Nephron progenitor cell (in vitro differentiated cells): Measurements from ENCODE around the gene HSPH1.
A peak's percentile ranks its signal among the peaks of the same experiment; 100 is the strongest.

Experiments
- DNase-seq: peaks from one replicate; pipeline ENCODE4 v3.0.0; 2021
- H3K27ac Mint-ChIP-seq: 2 replicates; pipeline ENCODE4 v1.8.0; 2021; ENCODE audit warnings: mild to moderate bottlenecking, moderate library complexity, mixed read lengths
- H3K27me3 Mint-ChIP-seq: 2 replicates; pipeline ENCODE4 v1.8.0; 2021; ENCODE audit warnings: mild to moderate bottlenecking, low read depth, mixed read lengths; ENCODE audit not compliant: poor library complexity
- H3K36me3 Mint-ChIP-seq: 2 replicates; pipeline ENCODE4 v1.8.0; 2021; ENCODE audit warnings: low read depth, mixed read lengths
- H3K4me1 Mint-ChIP-seq: 2 replicates; pipeline ENCODE4 v1.8.0; 2021; ENCODE audit warnings: mixed read lengths
- H3K4me3 Mint-ChIP-seq: 2 replicates; pipeline ENCODE4 v1.8.0; 2021; ENCODE audit warnings: mild to moderate bottlenecking, moderate library complexity, mixed read lengths
- H3K9me3 Mint-ChIP-seq: 2 replicates; pipeline ENCODE4 v1.8.0; 2021; ENCODE audit warnings: mild to moderate bottlenecking, moderate library complexity, mixed read lengths
- TF ChIP-seq, protein P1 (sequence below): fragments of 200-600 bp; sonication (generic); IDR thresholded peaks from 2 replicates; pipeline ENCODE4 v1.5.0; 2021; ENCODE audit warnings: antibody characterized with exemption

HSPH1 gene

DNA sequence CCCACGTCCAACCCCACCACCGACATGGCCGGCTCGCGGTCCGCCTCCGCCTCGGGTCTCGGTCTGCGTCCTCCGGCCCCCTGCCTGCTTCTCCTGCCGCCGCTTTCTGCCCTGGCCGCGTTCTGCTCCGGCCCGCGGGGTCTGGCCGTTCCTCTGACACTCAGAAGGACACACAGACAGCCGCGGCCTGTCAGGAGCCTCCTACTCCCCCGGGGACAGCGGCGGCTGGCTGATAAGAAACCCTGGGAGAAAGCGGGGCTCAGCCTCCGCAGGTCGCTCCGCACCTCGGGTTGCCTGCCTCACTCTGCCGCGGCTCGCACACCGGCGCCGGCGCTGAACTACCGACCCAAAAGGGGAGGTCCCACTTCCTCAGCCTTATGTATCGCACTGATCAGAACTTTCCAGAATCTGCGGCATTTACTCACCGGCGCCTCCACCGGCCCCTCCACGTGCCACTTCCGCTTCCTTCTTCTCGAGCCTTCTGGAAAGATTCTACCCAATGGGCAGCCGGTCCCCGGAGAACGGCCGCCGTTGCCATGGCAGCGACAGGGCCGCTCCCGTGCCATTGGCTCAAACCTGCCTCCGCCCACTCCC is at the start of gene HSPH1:
Gene HSPH1 (minus strand): TSS at position 348 of the 594 bp plus-strand sequence. CDS start 322 bp downstream, at position 26.
- Mint-ChIP-seq H3K27ac (peak within 1 kb of the TSS; percentile 99), H3K9me3 (no peaks in the 10 kb centered on the region), H3K4me1 (peaks cover 46% of the 10 kb centered on the region), H3K36me3 (peaks cover 22% of the 10 kb centered on the region), H3K4me3 (peak within 1 kb of the TSS; percentile 94), H3K27me3 (no peaks in the 10 kb centered on the region)
- TF ChIP-seq, protein P1, sequence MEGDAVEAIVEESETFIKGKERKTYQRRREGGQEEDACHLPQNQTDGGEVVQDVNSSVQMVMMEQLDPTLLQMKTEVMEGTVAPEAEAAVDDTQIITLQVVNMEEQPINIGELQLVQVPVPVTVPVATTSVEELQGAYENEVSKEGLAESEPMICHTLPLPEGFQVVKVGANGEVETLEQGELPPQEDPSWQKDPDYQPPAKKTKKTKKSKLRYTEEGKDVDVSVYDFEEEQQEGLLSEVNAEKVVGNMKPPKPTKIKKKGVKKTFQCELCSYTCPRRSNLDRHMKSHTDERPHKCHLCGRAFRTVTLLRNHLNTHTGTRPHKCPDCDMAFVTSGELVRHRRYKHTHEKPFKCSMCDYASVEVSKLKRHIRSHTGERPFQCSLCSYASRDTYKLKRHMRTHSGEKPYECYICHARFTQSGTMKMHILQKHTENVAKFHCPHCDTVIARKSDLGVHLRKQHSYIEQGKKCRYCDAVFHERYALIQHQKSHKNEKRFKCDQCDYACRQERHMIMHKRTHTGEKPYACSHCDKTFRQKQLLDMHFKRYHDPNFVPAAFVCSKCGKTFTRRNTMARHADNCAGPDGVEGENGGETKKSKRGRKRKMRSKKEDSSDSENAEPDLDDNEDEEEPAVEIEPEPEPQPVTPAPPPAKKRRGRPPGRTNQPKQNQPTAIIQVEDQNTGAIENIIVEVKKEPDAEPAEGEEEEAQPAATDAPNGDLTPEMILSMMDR: no peak
- peak; percentile 97 for DNase-seq

DNA sequence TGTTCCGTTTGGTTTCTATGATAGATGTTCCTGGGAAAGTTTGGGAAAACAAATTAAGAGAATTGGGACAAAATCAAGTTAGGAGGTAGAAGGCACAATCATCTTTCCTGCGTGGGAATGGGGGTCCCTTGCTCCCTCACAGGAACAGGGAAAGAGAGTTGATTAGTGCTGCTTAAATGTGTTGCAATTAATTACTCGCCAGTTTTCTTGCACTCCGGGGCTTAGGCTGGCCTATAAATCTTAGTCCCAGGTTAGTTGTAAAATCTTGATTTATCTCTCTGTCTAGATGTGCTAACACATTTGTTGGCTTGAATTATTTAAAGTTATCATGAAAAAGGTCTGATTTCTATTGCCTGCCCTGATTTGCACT is 48.1 kb upstream of the HSPH1 start:
- H3K27me3 Mint-ChIP-seq: no peaks in the 10 kb centered on the region
- H3K27ac Mint-ChIP-seq: peak overlapping the region; percentile 90
- peaks cover 2% of the 10 kb centered on the region for H3K9me3 Mint-ChIP-seq

DNA sequence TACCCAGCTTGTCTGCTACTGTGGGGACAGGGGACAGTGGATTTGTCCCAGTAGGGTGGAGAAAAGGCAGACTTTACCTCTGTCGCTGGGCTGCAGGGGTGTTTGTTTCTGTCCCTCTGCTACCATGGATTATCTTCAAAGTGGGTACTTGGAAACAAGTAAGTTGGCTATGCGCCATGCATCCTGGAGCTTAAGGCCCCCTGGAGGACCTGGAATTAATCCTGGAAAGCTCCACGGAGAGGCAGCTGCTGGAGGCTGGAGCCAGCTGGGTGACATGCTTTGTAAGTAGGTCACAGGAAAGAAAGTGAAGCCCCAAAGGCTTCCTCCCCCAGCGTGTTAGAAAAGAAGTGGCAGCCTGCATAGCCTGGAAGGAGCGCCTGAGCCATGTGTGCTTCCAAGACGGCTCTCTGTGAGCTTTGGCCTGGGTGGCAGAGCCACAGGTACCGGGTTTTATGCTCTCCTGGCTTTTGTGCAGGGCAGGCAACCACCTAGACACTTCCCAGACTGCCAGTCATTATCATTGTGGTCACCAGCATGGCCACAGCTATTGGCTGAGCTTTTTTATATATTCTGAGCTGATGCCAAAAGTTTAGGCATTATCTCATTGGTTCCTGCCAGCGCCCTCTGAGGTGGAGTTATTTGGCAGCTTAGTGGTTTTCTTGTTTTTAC is 47.6 kb upstream of the HSPH1 start:
- H3K4me3 Mint-ChIP-seq: peak overlapping the region; percentile 25
- peaks cover 73% of the 10 kb centered on the region for H3K4me1 Mint-ChIP-seq
- peaks cover 8% of the 10 kb centered on the region for H3K36me3 Mint-ChIP-seq
- H3K27me3 Mint-ChIP-seq: no peaks in the 10 kb centered on the region
- DNase-seq: peak; percentile 27
- H3K9me3 Mint-ChIP-seq: peaks cover 6% of the 10 kb centered on the region
- peak overlapping the region; percentile 90 for H3K27ac Mint-ChIP-seq
- TF ChIP-seq, protein P1: no peak

More for the DNA sequence above, 48.1 kb upstream of the HSPH1 start:
- no peak for DNase-seq
- H3K4me3 Mint-ChIP-seq: peak overlapping the region; percentile 25
- H3K4me1 Mint-ChIP-seq: peaks cover 72% of the 10 kb centered on the region
- peaks cover 3% of the 10 kb centered on the region for H3K36me3 Mint-ChIP-seq
- TF ChIP-seq, protein P1: no peak

DNA sequence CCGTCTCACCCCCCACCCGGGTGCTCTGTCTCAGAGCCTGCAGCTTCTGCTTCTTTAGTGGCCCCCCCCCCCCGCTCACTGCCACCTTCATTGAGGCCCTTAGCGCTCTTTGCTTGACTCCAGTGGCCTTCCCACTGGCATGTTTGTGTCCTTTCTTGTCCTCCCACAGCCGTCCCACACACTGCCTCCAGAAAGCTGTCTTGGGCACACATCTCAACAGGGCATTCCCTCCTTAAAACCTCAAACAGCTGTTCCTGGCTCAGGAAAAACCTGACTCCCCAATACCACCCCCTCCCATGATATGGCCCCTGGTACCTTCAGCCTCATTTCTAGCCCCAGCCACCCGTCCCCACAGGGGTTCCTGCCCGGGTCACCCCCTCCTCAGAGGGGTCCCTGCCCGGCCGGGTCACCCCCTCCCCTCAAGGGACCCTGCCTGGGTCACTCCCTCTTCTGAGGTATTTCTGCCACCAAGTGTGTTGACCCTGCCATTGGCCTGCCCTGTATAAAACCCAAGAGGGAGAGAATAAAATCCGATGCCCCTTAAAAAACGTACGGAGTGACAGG is 46.9 kb upstream of the HSPH1 start:
- Mint-ChIP-seq H3K36me3 (peaks cover 10% of the 10 kb centered on the region), H3K9me3 (peaks cover 6% of the 10 kb centered on the region), H3K4me3 (peak overlapping the region; percentile 41), H3K27ac (peak overlapping the region; percentile 97), H3K4me1 (peaks cover 73% of the 10 kb centered on the region), H3K27me3 (no peaks in the 10 kb centered on the region)
- TF ChIP-seq, protein P1: no peak
- no peak for DNase-seq

DNA sequence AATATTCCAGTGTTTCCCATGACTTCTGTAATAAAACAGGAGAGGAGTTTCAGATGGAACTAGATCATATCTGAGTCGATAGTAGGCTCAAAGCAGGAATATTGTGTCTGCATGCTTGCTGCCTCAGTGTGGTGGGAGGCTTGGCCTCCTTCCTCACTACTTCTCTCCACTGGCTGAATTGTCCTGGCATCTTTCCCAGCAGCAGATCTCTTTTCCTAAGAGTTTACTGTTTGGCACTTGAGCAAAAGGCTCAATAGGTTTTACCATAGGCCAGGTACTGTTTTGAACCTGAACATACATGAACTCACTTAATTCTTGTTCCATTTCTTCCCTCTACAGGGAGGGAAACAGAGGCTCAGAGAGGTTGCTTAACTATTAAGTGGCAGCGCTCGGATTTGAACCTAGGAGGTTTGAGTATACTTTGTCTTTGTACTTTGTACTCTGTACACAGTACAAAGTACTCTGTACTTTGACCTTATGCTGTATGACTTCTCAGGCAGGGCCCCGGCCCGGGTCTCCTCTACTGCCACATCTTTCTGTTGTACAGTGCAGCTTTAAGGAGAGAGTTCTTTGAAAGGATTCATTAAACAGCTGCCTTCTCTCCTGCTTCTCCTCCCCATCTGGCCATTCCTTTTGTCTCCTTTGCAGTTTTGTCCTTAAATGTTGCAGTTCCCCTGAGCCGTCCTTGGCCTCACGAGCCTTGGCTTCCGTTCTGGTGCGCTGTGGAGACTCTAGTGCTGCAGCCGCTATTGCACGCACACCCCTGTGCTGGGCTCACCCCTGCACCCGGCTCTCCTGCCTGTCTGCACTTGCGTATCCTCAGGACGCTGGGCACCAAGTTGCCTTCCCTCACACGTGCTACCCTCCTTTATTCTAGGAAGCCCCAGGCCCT is 46.2 kb upstream of the HSPH1 start:
- Mint-ChIP-seq H3K36me3 (peaks cover 10% of the 10 kb centered on the region), H3K27ac (peak overlapping the region; percentile 97), H3K4me1 (peaks cover 71% of the 10 kb centered on the region), H3K9me3 (peaks cover 6% of the 10 kb centered on the region), H3K27me3 (no peaks in the 10 kb centered on the region), H3K4me3 (peak overlapping the region; percentile 41)
- TF ChIP-seq, protein P1: no peak
- DNase-seq: peak; percentile 3
